ENCODE data around the gene AGBL1.

AGBL1 gene

DNA sequence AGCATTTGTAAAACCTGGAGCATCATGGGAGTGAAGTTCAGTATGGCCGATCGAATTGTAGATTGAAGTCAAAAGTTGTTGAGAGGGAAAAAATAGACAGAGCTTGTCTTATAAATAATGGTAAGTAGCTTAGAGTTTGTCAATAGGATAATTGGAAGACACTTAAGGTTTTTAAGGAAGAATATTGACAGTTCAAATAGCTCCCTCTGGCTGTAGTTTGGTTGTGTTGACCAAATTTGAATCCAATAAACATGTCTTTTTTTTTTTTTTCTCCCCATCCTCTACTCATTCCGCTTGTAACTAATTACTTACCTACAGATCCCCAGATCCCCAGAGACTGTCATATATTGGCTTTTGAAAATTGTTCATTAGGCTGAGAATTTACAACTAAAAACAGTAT lies 677.0 kb downstream of the AGBL1 start:
- DNase-seq, result no peak

DNA sequence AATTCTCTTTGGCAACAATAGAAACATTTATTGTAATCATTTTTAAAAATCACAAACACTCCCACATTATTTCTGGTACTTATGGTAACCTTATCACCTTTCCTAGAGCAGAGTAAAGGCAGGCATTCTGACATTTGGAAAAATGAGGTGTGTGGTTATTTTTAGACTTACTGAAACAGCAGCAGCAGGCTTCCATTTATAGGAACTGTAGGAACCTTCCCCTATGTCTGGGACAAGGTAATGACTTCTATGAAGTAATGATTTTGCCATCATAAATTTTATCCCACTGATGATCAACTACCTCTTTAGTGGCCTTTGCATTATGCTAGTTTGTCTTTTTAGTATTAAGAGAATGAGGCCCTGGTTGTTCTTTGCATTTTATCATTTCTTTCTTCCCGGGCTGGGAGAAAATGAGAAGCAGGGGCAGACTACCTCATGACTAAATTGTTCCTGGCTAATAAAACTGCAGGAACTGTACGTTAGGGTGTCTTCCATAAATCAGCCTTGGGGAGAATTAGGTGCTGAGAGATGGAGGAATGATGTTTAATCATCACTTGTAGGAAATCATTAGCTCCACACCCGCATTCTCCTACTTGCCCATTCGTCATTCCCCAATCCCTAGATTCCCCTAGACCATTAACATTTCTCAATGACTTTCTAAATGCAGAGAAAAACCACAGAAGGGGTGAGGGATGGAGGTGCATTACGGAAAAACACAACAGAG lies 680.3 kb downstream of the AGBL1 start:
- no peak for DNase-seq

DNA sequence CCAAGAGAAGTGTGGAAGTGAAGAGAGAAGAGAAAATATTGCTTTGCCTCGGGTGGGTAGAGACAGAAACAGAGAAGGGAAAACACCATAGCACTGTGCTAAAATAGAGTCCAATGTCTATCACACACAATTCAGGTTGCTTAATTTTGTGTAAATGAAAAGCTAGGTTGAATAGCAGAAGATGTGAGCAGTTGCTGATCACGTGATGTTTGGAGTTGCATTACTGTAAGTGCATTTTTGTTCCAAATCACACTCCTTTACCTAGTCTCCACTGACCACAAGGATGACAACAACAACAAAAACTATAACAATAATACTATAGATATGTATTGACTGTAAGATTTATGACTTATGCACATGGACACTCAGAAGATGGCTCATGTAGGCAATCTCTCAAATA lies 683.2 kb downstream of the AGBL1 start:
- DNase-seq, result no peak

DNA sequence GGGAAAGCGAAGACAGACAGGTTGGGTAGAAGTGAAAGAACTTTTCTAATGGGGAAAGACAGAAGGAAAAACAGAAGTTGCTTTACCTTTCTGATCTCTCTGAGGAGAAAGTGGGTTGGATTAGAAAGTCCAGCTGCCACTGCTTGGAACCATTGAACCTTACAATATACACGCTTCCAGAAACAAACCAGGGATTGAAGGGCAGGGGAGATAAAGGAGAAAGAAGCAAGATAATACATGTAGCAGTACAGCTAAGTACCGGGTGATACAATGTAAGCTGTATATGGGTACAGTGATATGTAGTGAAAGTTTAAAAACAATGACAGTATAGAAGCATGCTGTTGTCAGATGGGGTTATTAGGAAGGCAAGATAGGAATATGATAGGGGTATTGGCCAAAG lies 684.4 kb downstream of the AGBL1 start:
- DNase-seq, result no peak

DNA sequence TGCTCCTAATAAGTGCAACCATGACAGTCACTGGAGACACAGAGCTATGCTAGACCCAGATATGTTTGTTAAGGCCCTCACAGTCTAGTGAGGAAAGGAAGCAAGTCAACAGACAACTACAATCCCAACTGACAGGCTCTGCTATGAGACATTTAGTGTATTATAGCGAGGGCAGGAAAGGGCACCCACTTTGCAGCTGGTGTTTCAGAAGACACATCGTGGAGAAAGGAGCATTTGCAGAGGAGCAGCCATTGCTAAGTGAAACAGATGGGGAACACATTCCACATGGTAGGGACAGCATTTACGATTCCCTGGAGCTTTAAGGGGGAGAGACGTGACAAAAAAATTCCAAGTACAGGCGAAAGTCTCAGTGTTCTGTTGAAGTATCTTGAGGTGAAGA lies 685.6 kb downstream of the AGBL1 start:
- no peak for DNase-seq

DNA sequence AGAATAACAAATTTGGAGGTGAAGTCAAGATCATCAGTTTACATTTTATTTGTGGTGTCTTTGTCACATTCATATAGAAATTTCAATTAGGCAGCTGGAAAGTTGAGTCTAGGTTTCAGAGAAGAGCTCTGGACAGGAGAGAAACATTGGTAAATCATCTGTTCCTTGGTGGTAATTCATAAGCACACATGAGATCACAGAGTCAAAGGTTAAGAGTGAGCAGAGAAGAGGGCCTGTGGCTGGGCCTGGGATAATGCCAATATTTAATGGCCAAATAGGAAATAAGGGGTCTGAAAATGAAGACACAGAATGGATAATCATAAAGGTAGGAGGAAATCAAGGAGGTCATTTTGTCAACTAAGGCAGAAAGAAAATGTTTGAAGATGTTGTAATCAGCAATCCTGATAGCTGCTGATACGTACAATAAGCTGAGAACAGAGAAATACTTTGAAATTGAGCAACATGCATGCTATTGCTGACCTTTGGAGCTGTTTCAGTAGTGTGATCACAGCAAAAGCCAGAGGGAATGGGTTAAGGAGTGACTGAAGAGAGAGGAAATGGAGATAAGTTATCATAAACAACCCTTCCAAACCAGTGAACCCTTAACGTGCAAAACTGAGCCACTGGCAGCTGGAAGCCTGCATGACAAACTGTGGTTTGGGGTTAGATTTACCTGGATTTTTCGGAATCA lies 692.8 kb downstream of the AGBL1 start:
- no peak for DNase-seq

DNA sequence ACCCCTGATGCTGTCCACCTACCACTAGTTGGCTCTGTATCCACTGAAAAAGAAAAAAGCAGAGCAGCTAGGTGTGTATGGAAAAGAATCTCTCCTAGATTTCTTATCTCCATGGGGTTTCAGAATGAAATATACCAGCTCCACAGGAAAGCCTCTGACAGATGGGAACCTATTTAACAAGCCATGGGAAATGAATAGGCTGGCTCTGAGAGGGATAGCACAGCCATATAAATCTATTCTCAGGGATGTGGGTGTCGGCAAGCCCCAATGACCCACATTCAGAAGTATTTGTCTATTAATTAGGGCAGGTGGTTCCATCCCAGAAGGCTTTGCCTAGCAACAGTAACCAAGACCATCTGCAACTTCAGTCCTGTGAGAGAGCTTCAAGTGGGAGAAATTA lies 694.1 kb downstream of the AGBL1 start:
- DNase-seq, result peak; percentile 32

DNA sequence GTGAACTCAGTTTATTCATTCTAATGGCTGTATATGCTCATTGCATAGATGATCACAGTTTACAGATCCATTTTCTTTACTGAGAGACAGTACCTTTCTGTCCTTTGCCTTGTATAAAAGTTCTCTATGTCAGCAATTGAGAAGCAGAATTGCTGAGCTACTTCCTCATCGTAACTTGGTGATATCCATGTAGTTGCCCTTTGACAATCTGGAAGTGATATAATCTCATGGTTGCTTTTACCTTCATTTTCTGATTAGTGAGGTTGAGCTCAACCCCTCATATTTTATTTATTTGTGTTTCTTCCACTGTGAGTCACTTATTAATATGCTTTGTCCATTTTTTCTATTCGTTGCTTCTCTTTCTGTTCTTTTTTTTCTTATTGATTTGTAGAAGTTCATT lies 696.5 kb downstream of the AGBL1 start:
- no peak for DNase-seq

DNA sequence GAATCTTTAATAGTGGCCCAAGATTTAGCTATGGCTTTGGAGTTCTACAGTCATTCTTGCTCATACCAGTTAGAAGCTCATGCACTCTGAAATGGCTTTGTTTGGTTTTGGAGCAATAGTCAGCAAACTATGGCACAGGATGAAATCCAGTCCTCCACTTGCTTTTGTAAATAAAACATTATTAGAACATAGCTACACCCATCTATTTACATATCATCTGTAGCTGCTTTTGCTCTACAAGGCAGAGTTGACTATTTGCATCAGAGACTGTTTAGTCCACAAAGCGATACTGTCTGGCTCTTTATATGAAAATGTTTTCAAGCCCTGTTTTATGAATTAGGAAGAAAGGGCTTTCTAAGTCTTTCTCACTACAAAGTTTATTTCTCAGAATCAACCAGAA lies 716.9 kb downstream of the AGBL1 start:
- DNase-seq, result no peak

DNA sequence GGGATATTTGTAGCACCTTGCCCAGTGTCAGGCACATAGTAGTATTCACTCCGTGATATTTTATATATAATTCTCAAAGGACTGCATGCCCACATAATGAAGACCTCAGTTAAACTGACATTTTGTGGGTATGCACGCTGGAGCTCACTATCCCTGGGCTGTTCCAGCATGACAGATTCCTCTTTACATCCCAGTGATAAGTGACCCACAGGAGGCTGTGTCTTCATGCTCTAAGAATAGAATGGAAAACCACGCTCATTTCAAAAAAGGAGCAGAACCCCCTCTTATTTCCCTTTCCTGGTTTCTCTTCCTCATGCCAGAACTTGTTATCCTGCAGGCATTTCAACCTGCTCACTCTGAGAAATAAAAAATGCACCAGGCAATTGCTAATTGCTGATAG lies 717.5 kb downstream of the AGBL1 start:
- DNase-seq, result no peak

DNA sequence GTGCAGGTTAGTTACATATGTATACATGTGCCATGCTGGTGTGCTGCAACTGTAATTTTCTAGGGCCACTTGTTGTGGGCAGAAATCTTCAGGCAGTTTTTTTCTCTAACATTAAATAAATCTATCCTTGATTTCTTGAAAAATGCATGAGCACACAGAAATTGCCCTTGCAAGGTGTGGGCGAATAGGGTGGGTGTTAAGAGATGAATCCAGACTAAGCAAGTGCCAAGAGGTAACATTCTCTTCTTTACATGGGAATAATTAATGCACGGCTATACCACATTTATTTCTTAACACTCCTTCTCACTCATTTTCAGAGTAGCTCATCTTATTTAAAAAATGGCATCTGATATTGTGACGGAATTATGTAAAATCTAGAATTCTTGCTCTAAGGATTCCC lies 719.6 kb downstream of the AGBL1 start:
- no peak for DNase-seq

DNA sequence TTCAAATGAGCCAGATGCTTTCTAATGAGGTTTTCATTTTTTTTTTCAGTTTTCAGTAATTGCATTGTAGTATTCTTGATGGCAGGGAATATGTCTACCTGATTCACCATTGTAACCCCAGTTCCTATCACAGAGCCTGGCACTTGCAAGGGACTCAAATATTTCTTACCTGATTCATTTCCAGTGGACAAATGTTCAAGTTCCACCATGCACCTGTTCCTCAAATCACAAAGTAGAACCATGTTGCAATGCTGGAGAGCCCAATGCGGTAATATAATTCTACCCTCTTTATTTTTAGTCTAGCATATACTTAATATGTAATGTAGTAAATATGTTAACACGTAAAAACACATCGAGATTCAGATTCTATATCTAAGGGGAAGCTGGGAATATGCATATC lies 722.6 kb downstream of the AGBL1 start:
- DNase-seq, result no peak

DNA sequence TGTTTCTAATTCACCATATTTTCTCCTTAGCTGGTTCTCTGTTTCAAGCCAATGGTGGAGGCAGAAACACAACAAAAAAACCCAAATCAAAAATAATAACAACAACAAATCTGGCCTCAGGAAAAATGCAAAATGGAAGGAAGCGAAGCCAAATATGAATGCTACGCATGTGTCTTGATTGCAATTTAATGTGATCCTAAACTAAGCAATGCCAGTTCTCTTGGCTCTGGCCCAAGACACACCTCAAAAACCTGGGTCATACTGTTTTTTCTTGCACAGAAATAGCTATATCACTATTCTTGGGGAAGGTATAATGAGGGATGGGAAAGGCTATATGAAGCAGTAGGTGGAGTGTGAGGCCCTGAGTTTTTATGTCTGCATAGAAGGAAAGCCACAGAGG lies 724.7 kb downstream of the AGBL1 start:
- no peak for DNase-seq

DNA sequence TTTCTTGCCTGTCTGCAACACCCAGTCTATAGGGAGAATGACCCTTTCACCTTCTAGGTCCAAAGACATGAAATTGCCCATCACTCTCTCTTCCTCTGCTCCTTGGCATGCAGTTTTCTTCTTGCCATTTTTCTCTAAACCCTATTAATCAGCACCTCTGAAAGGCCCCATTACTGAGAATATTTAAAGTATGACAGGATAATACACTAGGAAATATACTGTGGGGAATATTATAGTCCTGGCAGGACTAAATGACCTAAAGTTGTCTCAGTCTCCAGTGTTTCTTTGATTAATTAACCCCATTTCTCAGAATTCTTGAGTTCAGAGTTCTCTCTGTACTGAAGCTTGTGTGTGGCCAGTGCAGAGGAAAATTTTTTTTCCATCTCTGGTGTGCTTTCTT lies 730.7 kb downstream of the AGBL1 start:
- no peak for DNase-seq

DNA sequence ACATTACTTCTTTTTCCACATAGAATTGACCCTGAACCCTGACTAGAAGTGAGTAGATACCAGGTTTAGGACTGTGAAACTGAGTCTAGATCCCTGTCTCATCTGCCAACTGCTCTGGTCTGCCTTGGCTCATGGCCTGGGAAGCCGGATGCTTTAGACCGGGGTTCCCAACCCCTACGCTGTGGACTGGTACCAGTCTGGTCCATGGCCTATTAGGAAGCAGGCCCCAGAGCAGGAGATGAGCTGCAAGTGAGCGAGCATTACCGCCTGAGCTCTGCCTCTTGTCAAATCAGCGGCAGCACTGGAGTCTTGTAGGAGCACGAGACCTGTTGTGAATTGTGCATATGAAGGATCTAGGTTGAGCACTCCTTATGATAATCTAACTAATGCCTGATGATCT lies 734.2 kb downstream of the AGBL1 start:
- no peak for DNase-seq

DNA sequence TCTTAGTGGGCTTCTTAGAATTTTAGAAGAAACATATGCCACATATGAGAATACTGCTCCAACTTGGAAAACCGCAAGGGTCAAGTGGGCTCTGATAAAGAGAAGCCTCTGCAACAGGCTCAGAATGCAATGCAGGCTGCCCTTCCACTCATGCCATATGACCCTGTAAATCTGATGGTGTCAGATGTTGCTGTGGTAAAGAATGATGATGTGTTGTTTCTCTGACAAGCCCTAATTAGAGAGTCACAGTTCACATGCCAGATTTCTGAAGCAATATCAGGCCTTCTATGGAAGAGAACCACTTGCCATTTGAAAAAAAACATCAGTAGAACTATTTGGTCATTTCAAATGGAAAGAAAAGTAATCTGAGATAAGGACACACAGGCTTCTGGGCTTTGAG lies 749.6 kb downstream of the AGBL1 start:
- DNase-seq, result no peak

DNA sequence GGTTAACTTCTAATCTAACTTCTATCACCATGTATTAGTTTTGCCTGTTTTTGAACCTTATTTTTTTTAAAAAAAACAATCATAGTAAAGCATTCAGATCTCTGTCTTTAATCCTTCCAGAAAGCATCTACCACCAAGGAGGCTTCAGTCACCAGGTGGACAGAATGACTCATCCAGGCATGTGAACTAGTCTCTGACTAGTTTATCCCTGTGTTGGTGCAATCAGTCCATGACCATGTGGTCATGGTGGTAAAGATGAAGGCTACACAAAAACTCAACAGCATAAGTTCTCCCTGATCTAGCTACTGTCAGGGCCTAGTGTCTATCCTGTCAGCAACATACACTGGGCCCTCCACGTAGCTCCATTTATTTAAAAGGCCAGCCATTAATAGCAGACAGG lies 750.6 kb downstream of the AGBL1 start:
- no peak for DNase-seq

DNA sequence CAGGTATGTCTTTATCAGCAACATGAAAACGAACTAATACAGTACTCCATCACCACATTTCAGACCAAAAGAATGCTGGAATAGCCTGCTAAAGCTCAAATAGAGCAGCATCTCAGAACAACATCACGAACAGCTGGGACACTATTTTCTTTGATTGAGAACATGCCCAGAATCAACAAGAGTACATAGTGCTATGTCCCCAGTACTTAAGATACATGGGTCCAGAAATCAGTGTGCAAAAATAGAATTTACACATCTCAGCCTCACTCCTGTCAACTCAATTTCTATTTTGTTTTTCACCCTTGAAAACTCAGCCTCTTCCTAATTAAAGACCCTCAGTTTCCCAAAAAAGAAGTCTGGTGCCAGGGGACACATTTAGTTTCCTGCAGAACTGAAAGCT lies 753.9 kb downstream of the AGBL1 start:
- DNase-seq, result no peak

DNA sequence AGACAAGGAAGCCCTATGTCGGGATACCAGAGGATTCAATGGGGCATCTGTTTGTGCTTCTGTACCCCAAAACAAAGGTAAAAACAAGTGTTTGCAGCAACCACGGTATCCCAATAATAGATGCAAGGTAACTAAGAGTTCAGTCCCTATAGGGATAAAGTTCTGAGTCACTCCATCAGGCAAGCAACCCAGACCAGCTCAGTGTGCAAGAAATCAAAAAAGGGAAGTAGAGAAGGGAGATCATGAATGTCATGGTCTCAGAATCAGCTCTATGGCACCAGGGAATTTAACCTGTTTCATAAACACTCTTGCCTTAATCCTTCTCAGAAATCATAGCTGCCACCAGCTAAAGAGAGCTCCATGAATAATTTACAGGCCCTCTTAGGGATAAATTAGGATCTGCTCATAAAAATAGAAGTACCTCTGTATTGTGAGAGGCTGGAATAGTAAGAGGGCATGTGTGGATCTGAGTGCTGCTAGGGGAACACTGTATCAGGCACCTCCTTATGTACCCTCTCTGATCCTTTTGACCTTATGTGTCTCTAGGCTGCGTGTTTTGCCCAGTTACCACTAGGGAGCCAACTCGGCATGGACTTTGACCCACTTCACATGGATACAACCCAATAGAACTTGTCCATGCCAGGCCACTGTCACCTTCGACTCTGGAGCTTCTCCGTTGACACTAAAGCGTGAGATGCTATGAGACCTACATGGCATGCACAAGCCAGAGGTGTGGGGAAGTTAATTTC lies 754.6 kb downstream of the AGBL1 start:
- no peak for DNase-seq

DNA sequence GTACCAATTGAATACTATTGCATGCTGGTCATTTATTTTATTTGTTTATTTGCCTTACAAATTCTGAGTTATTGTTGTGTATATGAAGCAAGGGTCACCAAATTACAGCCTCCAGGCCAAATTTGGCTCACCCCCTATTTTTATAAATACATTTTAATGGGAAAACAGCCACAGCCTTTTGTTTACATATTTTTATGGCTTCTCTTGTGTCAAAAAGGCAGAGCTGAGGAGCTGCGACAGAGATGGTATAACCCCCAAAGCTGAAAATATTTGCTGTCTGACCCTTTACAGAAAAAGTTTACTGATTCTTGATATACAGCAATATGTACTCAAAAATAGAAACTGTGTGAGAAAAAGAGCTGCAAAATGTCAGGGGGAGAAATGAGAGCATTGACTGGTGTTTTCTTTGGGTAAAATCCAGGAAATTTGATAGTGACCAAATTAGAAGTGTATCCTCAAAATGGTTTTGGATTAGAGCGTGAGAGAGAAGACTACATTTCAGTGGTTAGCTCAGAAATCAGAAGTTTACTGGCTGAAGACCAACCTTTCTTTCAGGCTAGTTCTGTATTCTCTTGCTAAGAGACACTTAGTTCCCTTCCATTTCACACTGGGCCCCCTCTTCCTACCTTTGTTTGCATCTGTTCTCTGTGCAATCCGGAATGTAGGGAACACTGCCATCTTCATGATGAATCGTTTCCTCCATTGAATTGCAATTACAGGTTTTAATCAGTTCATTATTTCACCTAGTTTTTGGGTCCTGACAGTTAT lies 757.8 kb downstream of the AGBL1 start:
- DNase-seq, result no peak

DNA sequence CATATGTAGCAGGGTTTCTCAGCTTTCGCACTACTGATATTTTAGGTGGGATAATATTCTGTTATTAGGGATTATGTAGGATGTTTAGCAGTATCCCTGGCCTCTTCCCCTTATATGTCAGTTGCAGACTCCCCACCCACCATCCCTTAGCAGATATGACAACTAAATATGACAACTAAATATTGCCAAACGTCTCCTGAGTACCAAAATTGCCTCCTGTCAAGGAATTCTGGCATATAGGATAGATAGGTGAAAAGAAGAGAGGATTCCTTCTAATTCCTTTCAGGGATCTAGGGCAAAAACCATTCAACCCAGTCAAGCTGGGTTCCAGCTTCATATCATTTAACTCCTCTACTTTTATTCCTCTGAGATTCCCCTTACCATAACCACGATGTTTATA lies 759.8 kb downstream of the AGBL1 start:
- no peak for DNase-seq

DNA sequence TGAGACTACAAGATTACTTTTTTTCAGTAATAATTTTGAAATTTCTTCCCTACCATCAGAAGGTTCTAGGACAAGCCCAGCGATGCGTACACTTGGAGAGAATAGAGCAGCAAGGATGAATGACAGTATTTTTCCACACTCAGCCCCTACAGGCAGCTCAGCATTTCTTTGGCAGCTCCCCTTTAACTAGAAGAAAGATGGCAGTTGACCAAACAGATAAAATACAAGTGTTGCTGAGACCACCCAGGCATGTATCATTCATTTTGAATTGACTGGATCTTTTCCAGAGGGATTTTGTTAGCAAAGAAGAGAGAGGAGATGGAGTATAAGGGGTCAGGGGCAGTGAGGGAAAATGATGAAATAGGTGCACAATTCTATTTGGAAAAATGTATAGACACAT lies 761.3 kb downstream of the AGBL1 start:
- no peak for DNase-seq

DNA sequence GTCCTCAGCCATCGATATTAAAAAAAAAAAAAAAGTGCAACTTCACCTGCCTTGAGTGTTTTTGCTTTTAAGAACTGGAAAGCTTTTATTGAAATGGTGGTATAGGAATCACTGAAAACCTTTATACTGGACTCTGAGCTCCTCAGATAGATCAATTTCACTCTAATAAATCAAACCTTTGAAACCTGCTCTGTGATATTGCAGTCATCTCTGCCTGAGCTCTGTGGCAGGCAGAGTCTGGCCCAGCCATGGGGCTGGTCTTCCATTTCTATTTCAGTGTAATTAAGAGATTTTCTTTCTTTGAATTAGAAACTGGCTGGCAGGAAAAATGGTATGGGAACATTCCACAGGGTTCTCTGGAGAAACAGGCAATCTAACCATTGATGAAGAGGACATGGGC lies 762.5 kb downstream of the AGBL1 start:
- no peak for DNase-seq

DNA sequence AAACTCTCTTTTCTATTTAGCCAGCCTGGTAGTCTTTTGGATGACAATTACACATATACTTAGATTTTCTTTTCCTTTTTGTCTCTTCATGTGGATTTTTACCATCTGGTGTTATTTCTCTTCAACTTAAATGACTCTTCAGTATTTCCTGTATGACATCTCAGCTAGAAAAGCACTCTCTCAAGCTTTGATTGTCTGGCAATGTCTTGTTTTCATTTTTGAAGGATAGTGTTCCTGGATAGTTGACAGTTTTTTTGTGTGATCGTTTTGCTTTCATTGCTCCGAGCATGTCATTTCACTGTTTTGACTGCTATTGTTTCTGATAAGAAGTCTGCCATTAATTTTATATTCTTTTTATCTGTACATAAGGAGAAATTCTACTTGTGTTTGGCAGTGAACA lies 766.4 kb downstream of the AGBL1 start:
- no peak for DNase-seq

Data from NCI-H1694 (cell line).